HepG2 (cell line): ENCODE data around the gene RPL23. TPM values are rescaled to one million over a fixed set of nuclear protein-coding genes. Genes with fewer than 3 reads are reported as not detected.

Source experiments
- ATAC-seq: fragments of 200-7000 bp; cut with Tn5 transposase; 3 replicates; pipeline ENCODE4 v1.9.1; 2020; ENCODE audit warnings: mild to moderate bottlenecking, moderate library complexity
- BruUV-seq: library from RNA; stranded (reverse); fragments of 400-500 nt; replicated peaks from 2 replicates; lab custom pipeline; 2021; lab: Mats Ljungman, UMichigan
- CTCF ChIA-PET: fragments of 300-600 bp; formaldehyde crosslinking; extraction: SDS; loops from one replicate; lab custom pipeline; 2021; ENCODE audit warnings: low total read pairs, inconsistent platforms, low intra/inter-chr PET ratio; lab: Yijun Ruan, JAX
- POLR2A ChIA-PET: fragments of 350-600 bp; sonication (Branson Sonifier 250); formaldehyde crosslinking; loops from one replicate; lab custom pipeline; 2020; ENCODE audit warnings: antibody characterized with exemption, inconsistent platforms; lab: Yijun Ruan, JAX
- DNase-seq: peaks from one replicate; pipeline ENCODE4 v3.0.0-alpha.2; 2015; ENCODE audit warnings: low spot score
- FAIRE-seq: peaks from 3 replicates; lab custom pipeline; 2011; peaks lifted over from hg19 to GRCh38; lab: Jason Lieb, UNC
- H2AFZ ChIP-seq: one replicate; pipeline ENCODE4 v1.6.1; 2011; ENCODE audit warnings: low read length, inconsistent platforms
- H3K27ac ChIP-seq: fragments of 300-600 bp; 3 replicates; pipeline ENCODE4 v1.8.0; 2011; ENCODE audit warnings: mixed run types, mild to moderate bottlenecking, mixed read lengths, low read length, inconsistent platforms; ENCODE audit not compliant: insufficient read depth; ENCODE audit errors: extremely low read length
- H3K27me3 ChIP-seq, 2 experiments: fragments of 200-600 bp in 1 of 2; 2 replicates in 1 of 2; 3 replicates in 1 of 2; pipeline versions ENCODE4 v1.6.0 to v1.8.0; 2011; ENCODE audit warnings: low read length in 2 of 2, mild to moderate bottlenecking in 2 of 2, moderate library complexity in 2 of 2, inconsistent platforms in 1 of 2; ENCODE audit not compliant: insufficient read depth in 2 of 2, control insufficient read depth in 1 of 2
- H3K36me3 ChIP-seq, 2 experiments: fragments of 200-600 bp in 1 of 2; replicated peaks in 1 of 2; 2 replicates in 1 of 2; 3 replicates in 1 of 2; pipeline versions ENCODE4 v1.5.1 to v1.8.0; 2011; ENCODE audit warnings: low read length in 2 of 2, inconsistent platforms in 1 of 2; ENCODE audit not compliant: insufficient read depth in 2 of 2, control insufficient read depth in 1 of 2
- H3K4me1 ChIP-seq: 2 replicates; pipeline ENCODE4 v1.5.1; 2012; ENCODE audit warnings: low read length, inconsistent platforms; ENCODE audit not compliant: insufficient read depth
- H3K4me2 ChIP-seq: 2 replicates; pipeline ENCODE4 v1.6.0; 2011; ENCODE audit warnings: low read depth, low read length, inconsistent platforms
- H3K4me3 ChIP-seq, 3 experiments: fragments of 200-600 bp in 1 of 3; sonication (generic), shearing (Covaris generic) in 1 of 3; replicated peaks in 1 of 3; 2 replicates each; pipeline ENCODE4 v1.5.1; 2011 to 2016; ENCODE audit warnings: low read length in 3 of 3, inconsistent platforms in 2 of 3, low read depth in 2 of 3, mild to moderate bottlenecking in 2 of 3, control low read depth in 1 of 3, mixed read lengths in 1 of 3; ENCODE audit not compliant: insufficient read depth in 1 of 3
- H3K79me2 ChIP-seq: one replicate; pipeline ENCODE4 v1.6.1; 2011; ENCODE audit warnings: low read length, inconsistent platforms; ENCODE audit not compliant: insufficient read depth
- H3K9ac ChIP-seq: 2 replicates; pipeline ENCODE4 v1.6.0; 2011; ENCODE audit warnings: mild to moderate bottlenecking, low read depth, low read length, inconsistent platforms; ENCODE audit not compliant: insufficient read depth
- H3K9me3 ChIP-seq: 2 replicates; pipeline ENCODE4 v1.5.1; 2012; ENCODE audit warnings: mild to moderate bottlenecking, low read length
- H4K20me1 ChIP-seq: 2 replicates; pipeline ENCODE4 v1.6.0; 2011; ENCODE audit warnings: inconsistent platforms, mild to moderate bottlenecking, low read length, moderate library complexity; ENCODE audit not compliant: insufficient read depth
- AKNA ChIP-seq: sonication (generic); formaldehyde crosslinking; IDR thresholded peaks from 2 replicates; pipeline ENCODE4 v1.4.0; 2020; ENCODE audit warnings: missing genetic modification reagents, borderline replicate concordance
- E2F1 ChIP-seq: sonication (generic); formaldehyde crosslinking; IDR thresholded peaks from 2 replicates; pipeline ENCODE4 v1.5.0; 2020; ENCODE audit warnings: missing genetic modification reagents
- HES4 ChIP-seq: sonication (generic); formaldehyde crosslinking; IDR thresholded peaks from 2 replicates; pipeline ENCODE4 v1.9.0; 2021; ENCODE audit warnings: mild to moderate bottlenecking, missing genetic modification reagents, borderline replicate concordance
- RERE ChIP-seq: IDR thresholded peaks from 2 replicates; pipeline ENCODE4 v1.6.1; 2016; ENCODE audit warnings: low read depth, missing genetic modification reagents, missing compliant biosample characterization
- TBP ChIP-seq: sonication (generic); formaldehyde crosslinking; IDR thresholded peaks from 2 replicates; pipeline ENCODE4 v1.5.0; 2020; ENCODE audit warnings: missing genetic modification reagents
- ZNF335 ChIP-seq: sonication (generic); formaldehyde crosslinking; IDR thresholded peaks from 2 replicates; pipeline ENCODE4 v1.4.0; 2020; ENCODE audit warnings: missing genetic modification reagents
- ZNF687 ChIP-seq: sonication (generic); formaldehyde crosslinking; IDR thresholded peaks from 2 replicates; pipeline ENCODE4 v1.5.1; 2020; ENCODE audit warnings: mild to moderate bottlenecking, missing genetic modification reagents, moderate library complexity
- WGBS: methylation state at CpG from one replicate; pipeline ENCODE4 v1.1.6; 2017; ENCODE audit warnings: low lambda C conversion rate; 5-methylcytosine and 5-hydroxymethylcytosine counted together
- in situ Hi-C: cut with HindIII; loops from 2 replicates; pipeline ENCODE4 v1.10.0; 2017; ENCODE audit warnings: low pct_unique_long_range_greater_than_20kb; ENCODE audit not compliant: extremely low pct_ligation_motif_present
- intact Hi-C: fragments of 100-400 bp; cut with micrococcal nuclease; formaldehyde crosslinking; loops from one replicate; pipeline ENCODE4 v1.10.0; 2022; ENCODE audit not compliant: unreplicated experiment
- polyA plus RNA-seq, 8 experiments: library from polyadenylated mRNA; depleted of rRNA in 3 of 8; stranded (reverse) in 7 of 8; unstranded in 1 of 8; fragments of >200 nt; fragmentation: Illumina TruSeq in 4 of 8; extraction: Trizol in 4 of 8; gene quantifications; 2 replicates each; pipeline versions ENCODE4 v1.2.1 to v1.2.3, GENCODE V29; 2011 to 2016; ENCODE audit warnings: low read depth in 4 of 8, missing spikeins in 1 of 8, mixed read lengths in 1 of 8; ENCODE audit not compliant: insufficient read depth in 1 of 8
- total RNA-seq, 5 experiments: library from RNA; depleted of rRNA; stranded (reverse); fragments of >200 nt; fragmentation: Illumina TruSeq; extraction: Trizol; gene quantifications; 2 replicates each; pipeline ENCODE4 v1.2.3, GENCODE V29; 2016; ENCODE audit warnings: low read depth in 1 of 5

The RPL23 gene
- total and polyA plus RNA-seq, 2 of the 13 experiments (the other 11 are each of a cell fraction or from before 2014, with no cell fraction given) = 2,790 to 4,860 TPM

- WGBS = 98% methylated on average over 12 of the region's 12 CpGs
- Histone ChIP-seq H3K36me3 (peaks cover 59 to 90% of the 10 kb centered on the region in 2 experiments), H3K9ac (no peak overlapping the region), H3K4me1 (peaks cover 13% of the 10 kb centered on the region), H3K4me2 (no peak overlapping the region), H4K20me1 (peaks cover 30% of the 10 kb centered on the region), H3K79me2 (peaks cover 28% of the 10 kb centered on the region), H2AFZ (no peak overlapping the region), H3K27ac (no peak overlapping the region), H3K27me3 (no peaks in the 10 kb centered on the region), H3K9me3 (no peaks in the 10 kb centered on the region), H3K4me3 (no peak overlapping the region)
- FAIRE-seq (no peak), DNase-seq (no peak), ATAC-seq (no peak)
- in situ Hi-C loops (no loop called here), intact Hi-C loops (no loop called here)
- ChIA-PET CTCF (no interaction called here), POLR2A (no interaction called here)
- no TSS peak for BruUV-seq
- TF ChIP-seq RERE (no peak), ZNF687 (CRISPR knock-in tag) (peak; percentile 14; the same call in 1 of the 2 replicates), AKNA (CRISPR knock-in tag) (no peak), E2F1 (CRISPR knock-in tag) (no peak), ZNF335 (no peak), HES4 (0 out of 2 replicates have a peak, but pooled peaks have one; percentile 35), TBP (no peak)
Measured at GRCh38 chr17:38889745-38890409, 36.4 kb upstream of the RPL23 start.
